Tibial nerve (tissue), 3 donors: ENCODE data around the gene NAXD.

Experiments used
- CTCF ChIP-seq, 5 experiments: fragments of 200-600 bp in 3 of 5; fragments of 450-650 bp in 2 of 5; sonication (generic) in 3 of 5; IDR thresholded peaks; one replicate each; pipeline ENCODE4 v1.5.1; 2016 to 2019; ENCODE audit warnings: antibody characterized with exemption in 5 of 5, mild to moderate bottlenecking in 3 of 5, moderate library complexity in 2 of 5
- POLR2A ChIP-seq, 2 donors: fragments of 450-650 bp; IDR thresholded peaks; one replicate each; pipeline ENCODE4 v1.6.1; 2017; ENCODE audit warnings: antibody characterized with exemption in 2 of 2, mild to moderate bottlenecking in 2 of 2, moderate library complexity in 2 of 2

GRCh38 chr13:110617321-110618072, 2.2 kb downstream of the NAXD start:
- no peak for TF ChIP-seq CTCF (IDR thresholded peaks at IDR 0.05)
- no peak for TF ChIP-seq POLR2A (IDR thresholded peaks at IDR 0.05)
